ENCODE results near the gene TMED9. TPM values are rescaled to one million over a fixed set of nuclear protein-coding genes. Genes with fewer than 3 reads are reported as not detected.

Gene TMED9
- total RNA-seq: 134 and 136 TPM in 2 replicates

DNA sequence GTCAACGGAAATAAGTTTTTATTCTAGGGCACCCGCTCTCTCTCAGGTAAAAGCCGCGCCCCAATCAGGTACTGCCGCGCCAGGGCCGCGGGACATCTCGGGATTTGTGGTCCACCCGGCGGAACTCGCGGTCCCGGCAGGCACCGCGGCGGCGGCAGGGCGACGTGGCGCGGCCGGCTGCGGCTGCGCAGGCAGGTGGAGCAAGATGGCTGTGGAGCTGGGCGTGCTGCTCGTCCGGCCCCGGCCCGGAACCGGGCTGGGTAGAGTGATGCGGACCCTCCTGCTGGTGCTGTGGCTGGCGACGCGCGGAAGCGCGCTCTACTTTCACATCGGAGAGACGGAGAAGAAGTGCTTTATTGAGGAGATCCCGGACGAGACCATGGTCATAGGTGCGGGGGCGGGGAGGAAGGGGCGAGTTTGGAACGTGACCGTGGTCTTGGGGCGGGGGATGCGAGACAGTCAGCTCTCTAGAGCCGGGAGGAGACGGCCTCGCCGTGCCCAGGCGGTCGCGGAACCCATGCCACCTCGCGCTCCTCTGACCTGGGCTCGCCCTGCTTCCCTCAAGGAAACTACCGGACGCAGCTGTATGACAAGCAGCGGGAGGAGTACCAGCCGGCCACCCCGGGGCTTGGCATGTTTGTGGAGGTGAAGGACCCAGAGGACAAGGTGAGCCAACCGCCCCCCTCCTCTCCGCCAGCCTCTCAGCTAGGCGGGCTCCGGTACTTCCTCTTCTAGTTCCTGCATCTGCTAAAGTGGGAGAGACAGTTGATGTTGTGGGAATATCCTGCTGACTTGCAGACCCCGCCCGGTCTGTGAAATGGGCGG, at the start of gene TMED9:
Gene TMED9 (plus strand): TSS at position 194 of the 825 bp plus-strand sequence. CDS start 12 bp downstream, at position 206.

DNA sequence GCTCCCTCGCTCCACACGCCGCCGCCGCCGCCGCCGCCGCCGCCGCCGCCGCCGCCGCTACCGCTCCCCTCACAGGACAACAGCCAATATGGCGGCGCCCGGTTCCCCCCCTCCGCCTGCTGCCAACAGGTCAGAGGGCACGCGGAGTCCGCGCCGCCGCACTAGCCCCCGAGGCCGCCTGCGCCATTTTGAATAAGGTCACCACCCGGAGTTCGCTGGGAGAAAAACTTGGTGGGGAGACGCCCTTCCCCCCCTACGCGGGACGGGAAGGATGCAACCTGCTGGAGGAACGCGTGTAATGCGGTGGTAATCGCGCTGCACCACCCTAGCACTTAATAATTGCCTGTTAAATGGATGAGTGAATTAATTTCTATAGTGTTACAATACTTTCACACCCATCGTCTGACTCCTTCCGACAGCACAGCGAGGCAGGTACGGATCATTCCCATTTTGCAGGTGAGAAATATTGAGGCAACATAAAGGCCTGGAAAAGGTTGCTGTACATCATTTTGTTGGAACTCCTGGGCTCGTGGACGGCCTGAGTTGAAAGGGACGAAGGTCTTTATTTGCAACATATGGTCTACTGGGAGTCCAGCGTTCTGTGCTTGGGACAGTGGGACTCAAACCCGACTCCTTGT, 37.4 kb upstream of the TMED9 start, which contains the start of gene FAM193B:
Gene FAM193B (minus strand): TSS at position 90 of the 638 bp plus-strand sequence. CDS start 105 bp downstream, outside the sequence.

DNA sequence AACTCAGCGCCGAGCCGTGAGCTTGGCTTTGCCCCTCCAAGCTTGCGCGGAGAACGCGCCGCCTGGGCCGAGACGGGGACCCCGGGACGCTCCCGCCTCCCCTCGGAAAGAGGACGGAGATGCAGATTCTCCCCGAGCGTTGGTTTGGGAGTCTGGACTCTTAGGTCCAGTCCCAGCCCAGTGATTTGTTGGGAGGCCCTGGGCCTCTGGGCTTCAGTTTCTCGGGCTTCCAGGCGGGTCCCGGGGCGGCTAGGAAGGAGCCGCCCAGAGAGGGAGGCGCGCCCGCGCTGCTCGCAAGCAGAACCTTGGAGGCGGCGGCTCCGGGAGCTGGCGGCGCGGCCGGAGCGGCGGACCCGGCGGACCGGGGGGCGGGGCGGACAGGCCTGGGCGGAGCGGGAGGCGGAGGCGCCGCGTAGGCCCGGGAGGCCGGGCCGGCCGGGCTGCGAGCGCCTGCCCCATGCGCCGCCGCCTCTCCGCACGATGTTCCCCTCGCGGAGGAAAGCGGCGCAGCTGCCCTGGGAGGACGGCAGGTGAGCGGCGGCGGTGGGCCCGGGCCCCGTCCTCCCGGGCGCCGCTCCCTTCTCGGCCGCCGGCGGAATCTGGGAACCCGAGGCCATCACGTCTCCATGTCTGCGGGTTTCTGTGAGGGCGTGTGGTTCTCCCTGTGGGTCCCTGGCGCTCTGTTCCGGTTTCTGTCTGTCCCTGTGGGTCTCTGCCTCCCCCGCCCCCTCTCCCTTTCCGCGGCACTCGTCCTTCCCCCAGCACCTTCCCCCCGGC, 7.9 kb downstream of the TMED9 start, which contains the start of gene B4GALT7:
Gene B4GALT7 (plus strand): TSS at position 402 of the 777 bp plus-strand sequence. CDS start 79 bp downstream, at position 481.

Other genes starting within 250 kb of the TMED9 start
- gene LMAN2, start 240.5 kb upstream of the TMED9 start, total RNA-seq: 280 and 321 TPM in 2 replicates
- 23.4 and 31.0 TPM in 2 replicates for gene RGS14, start 234.3 kb upstream of the TMED9 start, total RNA-seq
- gene SLC34A1, start 207.8 kb upstream of the TMED9 start, total RNA-seq: not detected in 2 replicates
- gene PFN3, start 191.5 kb upstream of the TMED9 start, total RNA-seq: not detected in 2 replicates
- gene F12, start 182.6 kb upstream of the TMED9 start, total RNA-seq: 14.4 and 19.6 TPM in 2 replicates
- 44.1 and 50.4 TPM in 2 replicates for gene GRK6, start 165.5 kb upstream of the TMED9 start, total RNA-seq
- 21.9 and 29.7 TPM in 2 replicates for gene PRR7, start 145.4 kb upstream of the TMED9 start, total RNA-seq
- gene DBN1, start 118.6 kb upstream of the TMED9 start, total RNA-seq: 126 and 146 TPM in 2 replicates
- gene PDLIM7, start 94.6 kb upstream of the TMED9 start, total RNA-seq: 108 and 136 TPM in 2 replicates
- gene DOK3, start 82.4 kb upstream of the TMED9 start, total RNA-seq: 0.99 and 1.9 TPM in 2 replicates
- 136 and 138 TPM in 2 replicates for gene DDX41, start 75.2 kb upstream of the TMED9 start, total RNA-seq
- gene FAM193B, start 37.6 kb upstream of the TMED9 start, total RNA-seq: 27.3 and 33.9 TPM in 2 replicates
- 25.7 and 30.0 TPM in 2 replicates for gene B4GALT7, start 7.9 kb downstream of the TMED9 start, total RNA-seq
- not detected in 2 replicates for gene FAM153A, start 190.7 kb downstream of the TMED9 start, total RNA-seq

All from airway epithelial cell (primary cell).